ENCODE results near the gene STAMBPL1.
A peak's percentile ranks its signal among the peaks of the same experiment; 100 is the strongest.

STAMBPL1 gene

DNA sequence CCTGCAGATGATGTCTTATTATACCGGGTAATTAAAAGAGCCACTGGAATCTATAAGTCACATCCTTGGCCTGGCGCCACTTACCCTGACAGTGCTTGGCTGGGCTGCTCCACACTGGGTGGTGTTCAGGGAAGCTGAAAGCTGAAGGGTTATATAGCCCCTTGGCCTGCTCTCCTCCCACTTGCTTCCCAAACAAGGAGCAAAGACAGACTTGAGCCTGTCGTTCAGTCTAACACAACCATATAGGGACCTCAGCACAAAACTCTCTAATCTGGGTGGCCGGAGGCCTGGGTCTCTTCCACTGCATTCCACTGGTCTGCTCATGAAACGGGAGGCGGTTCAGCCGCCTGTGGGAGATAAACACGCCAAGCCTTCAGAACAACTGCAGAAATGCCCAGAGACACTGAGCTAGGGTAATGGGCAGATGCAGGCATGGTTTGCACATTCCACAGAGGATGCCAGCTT is 72.6 kb downstream of the STAMBPL1 start, which contains the start of gene ACTA2:
TSS of gene ACTA2 (minus strand) at position 127 of the 465 bp plus-strand sequence. CDS start 3,843 bp downstream, outside the sequence.
- DNase-seq (ENCODE audit: low spot score) = no peak

DNA sequence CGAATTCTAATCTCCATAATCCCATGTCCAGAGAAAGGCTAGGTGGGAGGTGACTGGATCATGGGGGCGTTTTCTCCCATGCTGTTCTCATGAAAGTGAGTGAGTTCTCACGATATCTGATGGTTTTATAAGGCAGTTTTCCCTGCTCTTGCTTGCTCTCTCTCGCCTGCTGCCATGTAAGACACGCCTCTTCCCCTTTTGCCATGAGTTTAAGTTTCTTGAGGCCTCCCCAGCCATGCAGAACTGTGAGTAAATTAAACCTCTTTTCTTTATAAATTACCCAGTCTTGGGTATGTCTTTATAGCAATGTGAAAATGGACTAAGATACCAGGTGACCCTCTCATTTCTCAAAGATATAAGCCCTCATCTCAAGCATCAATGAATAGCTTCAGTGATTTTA is 73.6 kb downstream of the STAMBPL1 start:
- DNase-seq (ENCODE audit: low spot score) = no peak

DNA sequence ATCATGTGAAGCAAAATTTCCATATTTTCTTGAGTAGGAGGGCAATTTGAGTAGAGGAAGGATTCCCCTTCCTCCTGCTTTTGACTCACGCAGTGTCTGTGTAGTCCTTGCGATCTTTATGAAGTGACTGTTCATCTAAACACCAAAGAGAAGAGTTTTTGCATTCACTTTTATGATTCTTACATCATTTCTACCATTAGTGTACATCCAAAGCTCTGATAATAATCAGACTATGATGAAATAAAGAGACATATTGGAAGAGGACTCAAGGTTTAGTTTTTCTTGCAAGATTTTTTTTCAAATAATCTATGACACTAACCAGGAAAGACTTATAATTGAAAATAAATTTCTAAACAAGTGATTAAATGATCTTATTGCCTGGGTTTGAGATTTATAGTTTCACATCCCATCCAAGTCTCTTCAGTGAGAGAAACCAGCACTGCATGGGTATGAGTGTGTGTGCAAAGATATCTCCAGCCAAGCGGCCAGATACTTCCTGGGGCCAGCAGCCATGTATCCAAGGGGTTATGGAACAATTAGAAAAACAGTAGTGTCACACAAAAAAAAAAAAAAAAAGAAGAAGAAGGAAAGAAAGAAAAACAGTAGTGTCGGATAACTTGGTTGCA is 74.5 kb downstream of the STAMBPL1 start:
- no peak for DNase-seq (ENCODE audit: low spot score)

DNA sequence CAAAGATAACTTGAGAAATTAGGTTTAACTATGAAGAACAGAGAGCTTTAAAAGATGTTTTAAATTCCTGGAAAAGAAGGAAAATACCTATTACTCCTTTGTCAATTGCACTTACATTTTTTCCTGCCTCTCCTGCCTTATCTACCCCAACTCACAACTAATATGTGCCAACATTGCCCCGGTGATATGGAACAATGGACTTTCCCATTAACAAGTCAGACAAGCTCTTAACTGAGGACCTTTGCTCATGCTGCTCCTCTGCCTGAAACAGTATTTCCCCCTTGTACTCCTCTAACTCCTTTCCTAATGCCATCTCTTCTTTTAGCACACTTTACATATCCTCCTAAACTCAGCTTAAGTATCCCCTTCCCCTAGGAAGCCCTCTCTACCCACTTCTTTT is 77.3 kb downstream of the STAMBPL1 start:
- no peak for DNase-seq (ENCODE audit: low spot score)

DNA sequence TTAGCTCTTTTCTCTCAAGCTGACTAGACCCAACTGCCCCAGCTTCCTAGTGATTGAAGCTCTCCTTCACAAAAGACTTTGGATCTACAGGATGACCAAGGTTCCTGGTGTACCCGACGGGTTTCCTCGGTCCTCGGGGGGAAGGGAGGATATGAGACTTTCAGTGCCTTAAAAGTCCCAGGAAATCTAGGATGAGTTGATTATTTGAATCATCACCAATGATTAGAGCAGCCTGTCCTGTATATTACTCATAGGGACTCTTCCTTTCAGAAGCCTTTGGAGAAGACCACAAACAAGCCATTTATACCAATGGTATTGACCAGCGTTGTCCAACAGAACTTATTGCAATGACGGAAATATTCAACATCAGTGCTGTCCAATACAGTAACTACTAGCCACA is 78.7 kb downstream of the STAMBPL1 start:
- DNase-seq (ENCODE audit: low spot score) = no peak

DNA sequence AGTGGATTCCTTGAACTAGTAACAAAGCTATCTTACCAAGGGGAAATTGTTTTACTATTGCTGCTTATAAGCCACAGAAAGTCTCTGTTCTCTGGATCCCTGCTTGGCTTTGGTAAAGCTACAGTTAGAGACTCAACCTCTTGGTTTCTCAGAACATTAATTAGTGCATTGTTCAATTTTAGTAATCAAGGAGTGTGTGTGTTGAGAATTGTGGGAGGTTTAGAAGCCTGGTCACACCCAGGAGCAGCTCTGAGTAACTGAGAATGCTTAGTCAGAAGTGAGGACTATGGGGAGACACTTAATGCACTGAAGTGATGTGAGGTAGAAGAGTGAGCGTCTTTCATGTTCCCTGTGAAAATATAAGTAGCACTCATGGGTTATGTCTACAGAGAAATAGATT is 80.8 kb downstream of the STAMBPL1 start:
- DNase-seq (ENCODE audit: low spot score) = no peak

DNA sequence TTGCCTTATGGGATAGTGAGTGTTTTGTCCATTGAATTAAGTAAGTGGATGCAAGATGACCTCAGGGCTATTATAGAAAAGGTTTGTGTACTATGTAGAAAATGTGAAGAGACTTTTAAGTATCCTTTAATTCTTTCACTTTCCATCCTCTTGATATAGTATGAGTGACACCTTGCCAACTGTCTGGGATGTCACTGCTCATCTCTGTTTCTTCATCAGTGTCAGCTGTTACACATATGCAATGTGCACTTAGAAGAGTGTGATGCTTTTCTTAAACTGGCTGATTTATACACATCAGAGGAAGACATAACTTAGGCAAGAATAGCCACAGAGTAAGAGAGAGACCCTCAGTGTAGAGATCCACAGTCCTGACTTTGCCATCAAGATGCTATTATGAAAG is 81.2 kb downstream of the STAMBPL1 start:
- no peak for DNase-seq (ENCODE audit: low spot score)

DNA sequence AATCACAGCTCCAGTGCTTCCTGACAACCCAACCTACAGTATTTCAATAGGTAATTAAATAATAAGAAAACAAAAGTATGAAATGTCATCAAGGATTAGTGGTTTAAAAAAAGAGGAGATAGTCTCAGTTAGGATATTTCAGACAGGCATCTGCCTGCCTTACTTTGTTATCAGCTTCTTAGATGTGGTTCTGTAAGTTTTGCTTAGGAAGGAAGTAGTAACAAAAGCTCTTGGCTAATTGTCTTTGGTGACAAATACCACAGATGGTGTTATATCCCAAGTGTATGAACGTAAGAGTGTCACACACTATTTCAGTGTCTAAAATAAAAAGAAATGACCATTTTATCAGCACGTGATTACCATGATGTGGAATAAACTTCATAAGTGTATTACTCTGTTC is 82.3 kb downstream of the STAMBPL1 start:
- peak; percentile 40 for DNase-seq (ENCODE audit: low spot score)

DNA sequence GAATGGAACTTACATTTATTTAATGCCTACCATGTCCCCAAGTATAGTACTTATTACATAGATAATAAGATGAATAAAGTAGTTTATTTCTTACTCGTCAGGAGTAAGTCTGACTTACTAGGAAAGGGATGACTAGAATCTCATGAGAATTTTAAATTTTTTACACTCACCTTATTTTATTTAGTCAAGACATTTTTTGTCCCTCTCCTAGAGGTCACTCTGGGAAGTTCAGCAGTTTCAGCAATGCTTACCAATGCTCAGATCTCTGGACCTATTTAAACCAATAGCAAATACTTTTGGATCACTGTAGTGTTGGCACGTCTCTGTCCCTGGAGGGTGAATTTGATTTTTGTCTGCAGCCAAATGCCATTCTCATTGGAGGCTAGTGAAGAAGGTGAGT is 83.3 kb downstream of the STAMBPL1 start:
- DNase-seq (ENCODE audit: low spot score) = no peak

DNA sequence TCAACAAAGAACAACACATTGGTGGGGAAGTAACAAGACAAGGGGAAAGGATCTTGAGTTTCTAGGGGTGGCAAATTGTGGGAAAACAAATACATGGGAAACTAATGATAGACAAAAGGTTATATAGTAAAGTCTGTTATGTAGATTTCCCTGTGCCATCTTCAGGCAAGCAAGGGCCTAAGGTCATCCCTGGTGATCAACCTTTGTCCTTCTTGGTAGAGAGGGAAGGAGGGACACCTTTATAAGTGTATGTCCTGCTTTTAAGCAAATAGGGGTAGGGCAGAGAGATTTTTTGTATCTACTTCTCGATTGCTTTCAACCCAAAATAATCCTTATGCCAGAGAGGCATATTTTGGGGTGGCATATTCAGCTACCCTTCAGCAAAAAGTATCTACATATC is 84.3 kb downstream of the STAMBPL1 start:
- no peak for DNase-seq (ENCODE audit: low spot score)

DNA sequence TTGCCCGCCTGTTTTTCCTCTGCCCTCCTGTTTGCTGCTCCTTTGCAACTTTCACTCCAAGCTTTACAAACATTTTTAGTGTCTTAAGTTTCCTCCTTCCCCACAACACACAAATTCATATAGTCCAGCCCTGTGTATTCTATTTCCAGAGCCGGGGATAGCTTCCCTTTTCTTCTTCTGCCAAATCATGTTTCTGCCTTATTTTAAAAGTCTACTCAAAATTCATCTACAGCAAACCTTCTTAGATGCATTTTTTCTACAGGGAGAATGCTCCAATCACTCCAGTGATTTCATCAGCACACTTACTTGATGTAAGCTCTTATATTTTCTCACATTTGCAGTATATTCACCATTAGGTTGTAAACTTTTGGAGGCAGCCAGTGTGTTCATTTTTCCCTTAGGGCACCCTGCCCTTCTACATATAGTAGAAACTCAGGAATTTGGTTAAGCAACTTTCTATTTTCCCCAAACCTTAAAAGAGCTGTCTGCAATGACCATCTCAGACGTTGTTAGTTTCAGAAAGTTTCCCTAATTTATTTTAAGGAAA is 84.9 kb downstream of the STAMBPL1 start:
- no peak for DNase-seq (ENCODE audit: low spot score)

DNA sequence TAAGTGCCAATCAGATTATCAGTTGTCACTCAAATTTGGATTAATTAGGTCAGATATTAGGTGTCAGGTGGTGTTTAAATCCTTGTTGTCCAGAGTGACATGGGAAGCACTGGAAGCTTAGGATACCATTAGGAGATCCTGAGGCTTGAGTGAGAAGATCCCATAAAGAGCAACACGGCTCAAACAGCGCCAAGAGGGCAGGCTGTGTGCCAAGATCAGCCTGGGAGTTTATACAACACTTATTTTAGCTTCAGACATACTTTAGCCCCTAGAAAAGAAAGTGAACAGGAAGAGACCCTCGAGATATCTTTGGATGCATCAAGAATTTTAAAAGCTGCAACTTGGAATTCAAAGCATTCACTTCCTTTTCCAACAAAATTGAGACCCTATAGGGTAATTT is 86.8 kb downstream of the STAMBPL1 start:
- DNase-seq (ENCODE audit: low spot score) = no peak

DNA sequence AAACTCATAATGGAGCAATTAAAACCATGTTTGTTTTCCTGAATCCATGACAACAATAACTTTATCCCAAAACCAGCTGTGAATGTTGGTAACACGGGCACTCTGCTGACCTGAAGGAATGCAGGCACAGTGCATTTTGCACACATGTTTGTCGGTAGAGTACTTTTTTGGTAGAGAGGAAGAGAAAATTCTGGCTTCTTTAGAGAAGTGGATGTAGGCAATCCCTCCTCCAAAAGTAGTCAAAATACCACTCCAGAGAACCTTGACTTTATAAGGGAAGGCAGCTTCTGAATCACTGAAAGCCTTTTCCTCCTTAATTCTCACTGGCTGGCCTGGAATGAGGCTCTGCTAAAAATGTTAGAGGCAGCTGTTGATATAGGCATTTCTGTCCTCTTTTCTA is 88.3 kb downstream of the STAMBPL1 start:
- no peak for DNase-seq (ENCODE audit: low spot score)

DNA sequence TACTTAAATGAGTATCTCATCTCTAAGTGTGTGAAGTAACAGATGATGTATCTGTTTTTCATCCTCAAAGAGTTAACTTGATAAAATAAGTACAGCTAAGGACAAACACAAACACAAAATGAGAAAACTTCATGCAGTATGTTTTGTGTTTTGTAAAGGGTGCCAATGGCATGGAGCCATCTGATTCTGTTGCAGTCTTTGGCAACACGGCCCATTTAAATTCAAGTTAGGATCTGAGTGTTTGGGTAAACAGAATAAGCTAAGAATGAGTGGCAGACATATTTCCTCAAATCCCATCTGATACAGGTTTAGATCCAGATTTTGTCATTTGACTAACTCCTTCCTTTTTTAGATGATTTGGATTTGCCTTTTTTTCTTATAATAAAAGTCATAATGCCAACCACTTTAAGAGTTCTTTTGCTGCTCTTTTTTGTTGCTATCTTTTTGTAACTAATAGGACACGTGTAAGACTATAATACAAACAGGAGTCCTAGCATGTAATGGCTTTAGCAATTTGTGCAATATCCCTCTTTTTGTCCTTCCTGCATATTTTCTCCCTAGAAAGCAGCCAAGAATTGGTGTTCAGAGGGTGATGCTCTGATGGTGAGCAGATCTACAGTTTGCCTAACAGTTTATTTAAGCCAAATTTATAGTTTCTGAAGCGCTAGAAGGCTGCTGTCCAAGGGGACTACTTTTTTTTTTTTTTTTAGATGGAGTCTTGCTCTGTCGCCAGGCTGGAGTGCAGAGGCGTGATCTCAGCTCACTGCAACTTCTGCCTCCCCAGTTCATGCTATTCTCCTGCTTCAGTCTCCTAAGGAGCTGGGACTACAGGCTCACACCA is 91.4 kb downstream of the STAMBPL1 start:
- DNase-seq (ENCODE audit: low spot score) = no peak

Measured in CD4-positive, alpha-beta T cell treated with Interleukin-6 at 100 ng/mL for 8 hours (primary cell).